ENCODE measurements around the gene PIK3C2B.

PIK3C2B gene

DNA sequence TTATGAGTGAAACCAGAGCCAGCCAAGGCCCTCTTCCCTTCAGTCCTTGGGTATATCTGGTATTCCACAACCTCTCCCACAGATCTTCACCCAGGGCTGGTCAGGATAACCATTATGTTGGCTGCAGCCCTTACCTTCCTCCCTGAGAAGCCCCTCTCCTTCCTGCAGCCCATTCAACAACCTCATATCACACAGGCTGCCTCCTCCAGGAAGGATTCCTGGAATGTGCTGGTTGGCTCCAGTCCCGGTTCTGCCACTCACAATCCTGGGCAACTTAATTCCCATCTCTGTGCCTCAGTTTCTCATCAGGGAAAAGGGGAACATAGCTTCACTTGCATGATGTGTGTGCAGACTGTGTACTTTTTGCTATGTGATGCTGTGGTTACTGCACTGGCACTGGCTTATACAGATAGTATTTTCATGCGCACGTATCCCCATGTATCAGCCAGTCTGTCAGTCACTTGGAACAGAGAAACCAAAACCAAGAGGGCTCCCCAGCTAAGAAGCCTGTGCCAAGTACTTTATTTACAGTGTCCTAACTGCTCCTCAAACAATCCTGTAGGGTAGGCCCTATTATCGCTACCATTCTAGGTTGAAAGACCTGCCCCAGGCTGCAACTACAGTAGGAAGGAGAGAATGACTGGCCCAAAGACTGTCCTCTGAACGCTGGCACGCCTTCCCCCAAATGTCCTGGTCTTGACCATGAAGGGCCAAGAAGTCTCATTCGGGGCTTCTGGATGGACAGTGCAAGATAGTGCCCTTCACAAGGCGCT is 43.1 kb downstream of the PIK3C2B start:
- TF ChIP-seq GATA1 (IDR thresholded peaks at IDR 0.05; ENCODE audit: low read depth, low read length) (no peak), POLR2A (IDR thresholded peaks at IDR 0.05; ENCODE audit: low read length) (no peak)
- no peak for DNase-seq

DNA sequence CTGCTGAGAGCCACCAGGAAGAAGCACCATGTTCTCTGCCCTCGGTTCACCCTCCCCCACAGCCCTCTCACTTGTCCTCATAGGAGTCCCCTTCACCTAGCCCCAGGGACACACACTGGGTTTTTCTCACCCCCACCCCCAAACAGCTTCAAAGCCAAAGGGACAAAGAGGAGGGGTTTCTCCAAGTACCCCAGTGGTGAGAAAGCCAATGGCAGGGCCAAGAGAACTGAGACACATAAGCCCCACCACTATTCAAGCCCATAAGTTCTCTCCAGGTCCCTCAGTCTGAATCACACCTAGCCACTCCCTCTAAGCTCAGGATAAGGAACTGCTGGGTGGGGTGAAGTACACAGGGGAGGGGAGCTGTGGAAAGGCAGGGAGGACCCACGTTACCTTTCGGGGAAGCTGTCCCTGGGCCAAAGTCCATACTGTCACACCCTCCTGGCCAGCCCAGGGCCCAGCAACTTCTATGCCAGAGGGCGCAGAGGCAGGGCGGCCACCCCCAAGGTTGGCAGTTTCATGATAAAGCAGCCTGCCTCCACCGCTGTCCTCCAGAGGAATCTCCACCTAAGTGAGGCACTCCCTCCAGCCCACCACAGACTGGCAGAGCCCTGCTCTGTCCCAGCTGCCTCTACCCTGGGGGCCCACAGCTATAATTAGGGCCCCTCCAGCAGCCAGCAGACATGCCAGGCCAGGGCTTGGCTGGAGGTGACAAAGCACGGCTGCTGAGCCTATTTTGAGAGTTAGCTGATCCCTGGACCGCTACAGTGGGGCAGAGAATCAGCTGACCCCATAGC is 43.9 kb downstream of the PIK3C2B start:
- TF ChIP-seq GATA1 (IDR thresholded peaks at IDR 0.05; ENCODE audit: low read depth, low read length) (no peak), POLR2A (IDR thresholded peaks at IDR 0.05; ENCODE audit: low read length) (no peak)

GRCh38 chr1:204449678-204450280 is 44.8 kb downstream of the PIK3C2B start:
- DNase-seq: no peak
- TF ChIP-seq POLR2A (IDR thresholded peaks at IDR 0.05; ENCODE audit: low read length) (no peak), GATA1 (IDR thresholded peaks at IDR 0.05; ENCODE audit: low read depth, low read length) (no peak)

More for the DNA sequence above, 43.9 kb downstream of the PIK3C2B start:
- no peak for DNase-seq

DNA sequence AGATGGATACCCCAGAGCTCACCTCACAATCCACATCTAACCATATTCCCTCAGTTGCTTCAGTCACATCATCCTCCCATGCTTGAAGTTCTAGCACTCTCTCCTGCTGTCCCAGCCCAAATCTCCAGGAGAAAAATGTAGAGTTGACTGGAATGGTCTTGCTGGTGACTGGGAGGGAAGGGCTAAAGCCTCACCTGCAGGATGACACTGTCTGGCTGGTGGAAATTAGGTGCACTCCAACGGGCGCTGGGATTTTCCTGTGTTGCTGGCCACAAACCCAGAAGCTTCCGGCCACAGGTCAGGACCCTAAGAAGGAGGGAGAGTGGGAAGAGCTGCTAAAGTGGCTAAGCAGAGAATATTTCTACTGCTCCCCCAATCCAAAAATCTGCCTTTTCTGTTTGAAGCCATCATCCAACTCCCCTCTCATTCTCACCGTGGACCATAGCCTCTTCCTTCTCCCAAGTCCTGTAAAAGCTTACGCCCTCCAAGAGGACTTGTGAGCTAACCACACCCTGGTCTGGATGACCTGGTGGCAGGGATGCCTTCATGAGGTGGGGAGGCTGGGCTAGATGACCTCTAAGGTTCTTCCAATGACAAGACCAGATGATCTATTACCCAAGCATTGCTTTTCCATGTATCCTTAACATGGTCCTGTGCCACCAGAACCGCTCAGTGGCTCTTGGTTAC is 45.5 kb downstream of the PIK3C2B start:
- TF ChIP-seq GATA1 (IDR thresholded peaks at IDR 0.05; ENCODE audit: low read depth, low read length): no peak
- no peak for TF ChIP-seq POLR2A (IDR thresholded peaks at IDR 0.05; ENCODE audit: low read length)
- DNase-seq: no peak

DNA sequence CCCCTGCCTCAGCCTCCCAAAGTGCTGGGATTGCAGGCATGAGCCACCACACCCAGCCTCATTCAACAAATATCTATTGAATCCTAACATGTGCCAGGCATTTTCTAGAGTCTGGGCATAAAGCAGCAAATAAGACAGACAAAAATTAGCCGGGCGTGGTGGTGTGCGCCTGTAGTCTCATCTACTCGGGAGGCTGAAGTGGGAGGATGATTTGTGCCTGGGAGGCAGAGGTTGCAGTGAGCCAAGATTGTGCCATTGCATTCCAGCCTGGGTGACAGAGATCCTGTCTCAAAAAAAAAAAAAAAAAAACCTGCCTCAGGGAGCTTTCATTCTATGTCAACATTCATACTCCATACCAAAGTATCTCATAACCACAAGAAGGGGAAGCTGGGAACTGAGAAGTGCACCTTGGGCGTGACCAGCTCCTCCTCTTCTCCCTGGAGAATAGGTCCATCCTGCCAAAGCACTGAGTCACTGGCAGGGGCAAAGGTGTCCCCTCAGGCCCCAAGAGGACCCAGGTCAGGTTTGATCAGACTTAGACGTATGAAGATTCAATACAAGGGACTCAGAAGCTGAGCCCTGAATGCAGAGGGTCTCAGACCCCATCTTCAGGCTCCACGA is 46.2 kb downstream of the PIK3C2B start:
- DNase-seq: no peak
- TF ChIP-seq POLR2A (IDR thresholded peaks at IDR 0.05; ENCODE audit: low read length) (no peak), GATA1 (IDR thresholded peaks at IDR 0.05; ENCODE audit: low read depth, low read length) (no peak)

- no peak for DNase-seq
These were observed 46.9 kb downstream of the PIK3C2B start for GRCh38 chr1:204447736-204448135.

DNA sequence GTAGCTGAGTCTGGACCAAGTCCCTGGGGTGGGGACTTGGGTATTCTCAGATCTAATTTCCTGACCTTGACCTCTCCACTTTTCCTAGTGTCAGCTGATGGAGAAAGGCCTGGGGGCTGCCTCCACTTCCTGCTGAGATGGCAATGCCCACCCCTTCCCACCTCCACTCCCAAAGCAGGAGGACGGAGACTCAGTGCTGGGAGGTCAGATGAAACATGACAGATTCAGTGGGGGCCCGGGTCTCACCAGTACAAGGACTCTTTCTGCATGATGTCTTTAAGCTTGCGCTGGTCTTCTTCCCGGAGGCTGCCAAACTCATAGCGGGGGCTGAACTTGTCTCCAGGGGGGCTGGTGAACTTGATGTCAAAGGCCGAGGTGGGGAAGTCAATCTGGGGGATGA is 47.4 kb downstream of the PIK3C2B start:
- TF ChIP-seq POLR2A (IDR thresholded peaks at IDR 0.05; ENCODE audit: low read length) (no peak), GATA1 (IDR thresholded peaks at IDR 0.05; ENCODE audit: low read depth, low read length) (no peak)
- no peak for DNase-seq

More at GRCh38 chr1:204447736-204448135, 46.9 kb downstream of the PIK3C2B start:
- TF ChIP-seq GATA1 (IDR thresholded peaks at IDR 0.05; ENCODE audit: low read depth, low read length) (no peak), POLR2A (IDR thresholded peaks at IDR 0.05; ENCODE audit: low read length) (no peak)

GRCh38 chr1:204446413-204447111 is 48.0 kb downstream of the PIK3C2B start:
- peak; percentile 53 to 66 for DNase-seq
- TF ChIP-seq GATA1 (IDR thresholded peaks at IDR 0.05; ENCODE audit: low read depth, low read length): no peak
- no peak for TF ChIP-seq POLR2A (IDR thresholded peaks at IDR 0.05; ENCODE audit: low read length)

DNA sequence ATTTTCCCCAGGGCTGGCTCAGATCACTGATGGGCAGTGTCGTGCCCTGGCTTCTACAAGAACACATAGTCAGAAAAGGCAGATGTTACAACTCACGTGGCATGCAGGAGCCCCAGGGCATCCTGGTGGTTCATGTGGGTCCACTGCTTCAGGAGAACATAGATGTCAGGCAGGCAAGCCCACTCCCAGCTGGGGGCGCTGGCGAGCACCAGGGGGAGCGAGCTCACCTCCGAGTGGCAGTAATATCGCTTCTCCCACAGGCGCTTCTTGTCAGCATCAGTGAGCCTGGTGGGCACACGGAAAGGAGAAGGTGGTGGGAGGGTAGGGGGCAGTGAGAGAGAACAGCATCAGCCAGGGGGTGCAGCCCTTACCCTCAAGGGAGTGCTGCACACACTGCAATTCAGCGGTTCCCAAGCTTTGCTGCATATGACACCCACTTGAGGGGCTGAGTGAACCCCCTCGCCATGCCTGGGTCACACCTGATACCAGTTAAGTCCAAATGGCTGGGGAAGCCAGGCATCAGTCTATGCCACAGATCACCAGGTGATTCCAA is 48.7 kb downstream of the PIK3C2B start:
- DNase-seq: peak; percentile 49 to 58
- TF ChIP-seq POLR2A (IDR thresholded peaks at IDR 0.05; ENCODE audit: low read length) (no peak), GATA1 (IDR thresholded peaks at IDR 0.05; ENCODE audit: low read depth, low read length) (no peak)
